ENCODE data around the gene CARD10. TPM values are rescaled to one million over a fixed set of nuclear protein-coding genes. Genes with fewer than 3 reads are reported as not detected.

CARD10 gene
- polyA plus RNA-seq, 1 experiment = 5.8 TPM

DNA sequence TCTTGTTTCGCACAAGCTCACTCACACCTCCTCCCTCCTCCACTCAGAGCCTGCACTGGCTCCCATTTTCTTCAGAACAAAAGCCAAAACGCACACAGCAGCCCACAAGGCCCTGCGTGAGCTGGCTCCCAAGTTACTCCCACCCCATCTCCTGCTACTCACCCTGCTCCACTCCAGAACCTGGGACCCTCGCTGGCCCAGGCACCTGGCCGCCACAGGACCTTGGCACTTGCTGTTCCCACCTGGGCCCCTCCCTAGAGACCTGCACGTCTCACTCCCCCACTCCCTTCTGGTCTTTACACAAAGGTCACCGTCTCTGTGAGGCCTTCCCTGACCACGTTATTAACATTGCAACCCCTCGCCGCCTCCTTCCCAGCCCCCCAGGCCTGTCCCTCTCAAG lies 32.1 kb downstream of the CARD10 start:
- TF ChIP-seq, protein P1, sequence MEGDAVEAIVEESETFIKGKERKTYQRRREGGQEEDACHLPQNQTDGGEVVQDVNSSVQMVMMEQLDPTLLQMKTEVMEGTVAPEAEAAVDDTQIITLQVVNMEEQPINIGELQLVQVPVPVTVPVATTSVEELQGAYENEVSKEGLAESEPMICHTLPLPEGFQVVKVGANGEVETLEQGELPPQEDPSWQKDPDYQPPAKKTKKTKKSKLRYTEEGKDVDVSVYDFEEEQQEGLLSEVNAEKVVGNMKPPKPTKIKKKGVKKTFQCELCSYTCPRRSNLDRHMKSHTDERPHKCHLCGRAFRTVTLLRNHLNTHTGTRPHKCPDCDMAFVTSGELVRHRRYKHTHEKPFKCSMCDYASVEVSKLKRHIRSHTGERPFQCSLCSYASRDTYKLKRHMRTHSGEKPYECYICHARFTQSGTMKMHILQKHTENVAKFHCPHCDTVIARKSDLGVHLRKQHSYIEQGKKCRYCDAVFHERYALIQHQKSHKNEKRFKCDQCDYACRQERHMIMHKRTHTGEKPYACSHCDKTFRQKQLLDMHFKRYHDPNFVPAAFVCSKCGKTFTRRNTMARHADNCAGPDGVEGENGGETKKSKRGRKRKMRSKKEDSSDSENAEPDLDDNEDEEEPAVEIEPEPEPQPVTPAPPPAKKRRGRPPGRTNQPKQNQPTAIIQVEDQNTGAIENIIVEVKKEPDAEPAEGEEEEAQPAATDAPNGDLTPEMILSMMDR (IDR thresholded peaks at IDR 0.05; ENCODE audit: low read depth, low read length) = no peak
- POLR2A ChIA-PET = no interaction called here
- no peak overlapping the region for H3K4me3 ChIP-seq (ENCODE audit: low read depth, low read length)
- no peak overlapping the region for H3K27ac ChIP-seq (ENCODE audit: low read depth, low read length)
- peaks cover 2% of the 10 kb centered on the region for H3K27me3 ChIP-seq (ENCODE audit: control insufficient read depth, insufficient read depth, low read length)
- no peaks in the 10 kb centered on the region; the same call in 1 of the 2 replicates for H3K9me3 ChIP-seq (ENCODE audit: control insufficient read depth, insufficient read depth, low read length)
- DNase-seq (ENCODE audit: low read depth, low spot score) = no peak
- CTCF ChIA-PET = interaction anchor here (1.0 to 1.1 kb wide), 2 partner anchors 8 to 14 kb away, joined by 3 to 4 read pairs; no protein-coding TSS in a partner anchor

DNA sequence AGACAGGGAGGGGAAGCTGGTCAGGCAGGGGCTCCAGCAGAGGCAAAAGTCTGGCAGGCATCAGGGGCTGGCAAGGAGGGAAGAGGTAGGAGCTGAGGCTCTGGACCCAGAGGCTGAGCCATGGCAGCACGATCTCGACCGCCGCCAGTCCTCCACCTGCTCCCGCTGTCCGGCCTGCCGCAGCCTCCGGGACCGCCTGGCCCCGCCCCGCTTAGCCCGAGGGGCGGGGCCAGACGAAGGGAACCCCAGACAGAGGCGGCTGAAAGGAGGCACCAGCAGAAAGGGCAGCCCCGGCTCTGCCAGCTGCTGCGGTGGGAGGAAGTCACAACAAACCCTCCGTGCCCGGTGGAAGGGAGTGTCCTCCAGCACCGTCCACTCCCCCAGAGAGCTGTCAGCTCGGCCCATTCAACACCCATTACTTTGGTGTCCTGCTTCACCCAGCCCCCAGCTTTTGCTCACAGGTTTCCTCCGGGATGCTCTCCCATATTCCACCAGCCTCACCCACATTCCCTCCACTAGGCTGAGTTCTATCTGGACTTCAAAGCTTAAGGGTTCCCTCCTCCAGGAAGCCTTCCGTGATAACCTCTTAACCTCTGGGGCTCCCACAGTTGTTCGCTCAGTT lies 32.9 kb downstream of the CARD10 start, which contains the start of gene MFNG:
TSS of gene MFNG (minus strand) at position 161 of the 622 bp plus-strand sequence. CDS start 207 bp downstream, outside the sequence.
- H3K9me3 ChIP-seq (ENCODE audit: control insufficient read depth, insufficient read depth, low read length) = no peaks in the 10 kb centered on the region; the same call in 1 of the 2 replicates
- H3K27me3 ChIP-seq (ENCODE audit: control insufficient read depth, insufficient read depth, low read length) = peaks cover 6% of the 10 kb centered on the region
- CTCF ChIA-PET = interaction anchor here (1.0 to 1.1 kb wide), 3 partner anchors 9 to 14 kb away, joined by 3 to 4 read pairs (median 3); no protein-coding TSS in a partner anchor
- TF ChIP-seq, protein P1 (IDR thresholded peaks at IDR 0.05; ENCODE audit: low read depth, low read length) = peak; percentile 17; the same call in 1 of the 2 replicates
- DNase-seq (ENCODE audit: low read depth, low spot score) = no peak
- POLR2A ChIA-PET = no interaction called here
- H3K27ac ChIP-seq (ENCODE audit: low read depth, low read length) = no peak within 1 kb of the TSS
- H3K4me3 ChIP-seq (ENCODE audit: low read depth, low read length) = 0 out of 2 replicates have a peak within 1 kb of the TSS, but pooled peaks have one; percentile 13

DNA sequence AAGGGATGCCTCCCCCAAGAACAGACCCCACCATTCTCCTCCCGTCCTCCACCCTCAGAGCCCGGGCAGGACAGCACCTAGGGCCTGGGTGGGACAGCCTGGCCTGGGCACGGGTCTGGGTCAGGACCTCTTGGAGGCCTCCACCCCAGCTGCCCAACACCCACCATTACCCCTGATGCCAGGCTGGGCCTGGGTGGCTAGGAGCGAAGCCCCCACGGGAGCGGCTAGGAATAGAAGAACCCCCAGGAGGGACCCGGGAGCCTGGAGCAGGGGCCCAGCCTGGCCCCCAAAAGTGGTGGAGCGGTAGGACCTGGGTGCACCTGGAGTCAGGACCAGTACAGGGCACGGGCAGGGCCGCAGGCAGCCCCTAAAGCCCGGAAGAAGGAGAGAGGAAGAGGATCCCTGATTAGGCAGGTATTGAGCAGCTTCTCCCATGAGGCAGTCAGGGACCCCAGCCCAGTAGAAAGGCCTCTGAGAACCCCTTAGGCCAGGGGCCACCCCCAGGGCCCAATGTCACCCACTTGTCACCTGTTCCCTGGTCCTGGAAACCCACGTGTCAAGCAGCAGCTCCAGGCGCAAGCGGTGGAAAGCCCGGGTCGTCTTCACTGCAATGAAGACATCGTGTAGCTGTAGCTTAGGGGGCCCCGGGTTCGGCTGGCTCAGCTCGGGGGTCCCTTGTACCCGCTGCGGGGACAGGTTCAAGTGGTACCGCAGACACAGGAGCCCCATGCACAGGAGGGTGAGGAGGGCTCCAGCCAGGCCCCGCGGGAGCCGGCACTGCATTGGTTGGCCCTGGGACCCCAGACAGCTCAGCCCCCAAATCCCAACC lies 33.6 kb downstream of the CARD10 start:
- no peak for DNase-seq (ENCODE audit: low read depth, low spot score)
- peaks cover 6% of the 10 kb centered on the region for H3K27me3 ChIP-seq (ENCODE audit: control insufficient read depth, insufficient read depth, low read length)
- POLR2A ChIA-PET = interaction anchor here (0.6 kb wide), 1 partner anchor 25 kb away, joined by 4 read pairs; no protein-coding TSS in a partner anchor
- no peak overlapping the region for H3K4me3 ChIP-seq (ENCODE audit: low read depth, low read length)
- CTCF ChIA-PET = interaction anchor here (1.0 kb wide), 2 partner anchors 13 to 14 kb away, joined by 3 to 4 read pairs; no protein-coding TSS in a partner anchor
- TF ChIP-seq, protein P1 (IDR thresholded peaks at IDR 0.05; ENCODE audit: low read depth, low read length) = no peak
- no peaks in the 10 kb centered on the region; the same call in 1 of the 2 replicates for H3K9me3 ChIP-seq (ENCODE audit: control insufficient read depth, insufficient read depth, low read length)
- H3K27ac ChIP-seq (ENCODE audit: low read depth, low read length) = no peak overlapping the region

DNA sequence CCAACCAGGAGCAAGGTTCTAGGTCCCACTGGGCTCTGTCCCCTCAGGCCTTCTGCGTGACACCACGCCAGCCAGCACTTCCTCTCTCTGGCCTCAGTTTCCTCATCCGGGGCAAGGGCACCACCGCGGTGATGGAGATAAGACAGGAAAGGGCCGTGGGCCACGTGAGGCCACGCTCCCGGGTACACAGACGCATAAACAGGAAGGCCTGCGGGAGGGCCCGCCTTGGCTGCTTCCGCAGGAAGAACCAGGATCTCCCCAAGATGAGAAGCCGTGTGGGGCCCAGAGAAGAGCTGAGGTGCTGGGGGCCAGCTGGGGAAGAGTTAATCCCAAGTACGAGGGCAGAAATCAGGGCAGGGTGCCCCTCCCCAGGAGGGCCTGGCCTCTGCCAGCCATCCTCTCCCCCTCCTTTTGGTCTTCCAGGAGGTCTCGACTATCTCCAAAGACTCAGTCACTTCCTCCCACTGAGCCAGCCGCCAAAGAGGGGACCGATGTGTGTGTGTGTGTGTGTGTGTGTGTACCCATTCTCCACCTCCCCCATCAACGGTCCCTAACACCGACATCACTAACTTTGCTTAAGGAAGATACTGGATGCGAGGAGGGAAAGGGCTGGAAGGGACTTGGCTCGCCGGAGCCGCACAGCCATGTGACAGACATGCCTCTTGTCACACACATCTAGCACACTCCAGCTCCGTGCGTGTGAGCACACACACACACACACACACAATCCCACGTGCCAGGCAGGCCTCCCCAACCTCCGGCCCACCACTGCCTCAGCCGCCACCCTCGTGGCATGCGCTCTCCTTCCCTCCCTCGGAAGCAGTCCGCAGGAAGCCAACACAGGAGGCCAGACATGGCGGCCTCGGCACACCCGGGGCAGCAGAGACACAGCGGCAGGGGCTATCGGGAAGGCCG lies 34.5 kb downstream of the CARD10 start:
- DNase-seq (ENCODE audit: low read depth, low spot score) = no peak
- Histone ChIP-seq H3K4me3 (ENCODE audit: low read depth, low read length) (no peak overlapping the region), H3K27me3 (ENCODE audit: control insufficient read depth, insufficient read depth, low read length) (peaks cover 10% of the 10 kb centered on the region), H3K9me3 (ENCODE audit: control insufficient read depth, insufficient read depth, low read length) (no peaks in the 10 kb centered on the region; the same call in 1 of the 2 replicates), H3K27ac (ENCODE audit: low read depth, low read length) (no peak overlapping the region)
- CTCF ChIA-PET = no interaction called here
- POLR2A ChIA-PET = no interaction called here
- TF ChIP-seq, protein P1 (IDR thresholded peaks at IDR 0.05; ENCODE audit: low read depth, low read length) = no peak

All from AG04450 (cell line).